Stomach (tissue), 4 donors: ENCODE results near the gene PRDM12.

ENCODE experiments used
- CTCF ChIP-seq, 7 experiments: fragments of 450-650 bp in 4 of 7; fragments of 200-600 bp in 3 of 7; sonication (generic) in 3 of 7; IDR thresholded peaks; one replicate each; pipeline ENCODE4 v1.5.1; 2016 to 2019; ENCODE audit warnings: antibody characterized with exemption in 7 of 7, control low read depth in 2 of 7, mild to moderate bottlenecking in 1 of 7
- EP300 ChIP-seq: sonication (generic); formaldehyde crosslinking; IDR thresholded peaks from one replicate; pipeline ENCODE4 v1.6.1; 2017; ENCODE audit warnings: antibody characterized with exemption
- POLR2A ChIP-seq, 4 donors: fragments of 450-650 bp; IDR thresholded peaks; one replicate each; pipeline ENCODE4 v1.6.1; 2016; ENCODE audit warnings: antibody characterized with exemption in 4 of 4, control low read depth in 2 of 4, mild to moderate bottlenecking in 1 of 4, moderate library complexity in 1 of 4
- POLR2AphosphoS5 ChIP-seq, 3 donors: sonication (generic); formaldehyde crosslinking; IDR thresholded peaks; one replicate each; pipeline ENCODE4 v1.6.1; 2016; ENCODE audit warnings: antibody characterized with exemption in 3 of 3

- TF ChIP-seq CTCF (IDR thresholded peaks at IDR 0.05) (no peak), POLR2A (IDR thresholded peaks at IDR 0.05) (no peak), POLR2AphosphoS5 (IDR thresholded peaks at IDR 0.05) (no peak), EP300 (no peak)
These were observed 25.1 kb upstream of the PRDM12 start for GRCh38 chr9:130639124-130639765.
